Fibroblast of skin of scalp (primary cell): ENCODE data around the gene SEC24A. TPM values are rescaled to one million over a fixed set of nuclear protein-coding genes. Genes with fewer than 3 reads are reported as not detected.
"Not testable (repeated sequence)": the region's sequence is repeated elsewhere in the genome, so short reads cannot be mapped to it uniquely, and the experiment has no call there.

Experiments
- DNase-seq: peaks from one replicate; pipeline ENCODE4 v3.0.0-alpha.2; 2013
- polyA plus RNA-seq, 2 experiments: library from polyadenylated mRNA; unstranded; fragments of 120-200 nt; gene quantifications; one replicate each; pipeline ENCODE4 v1.2.1, GENCODE V29; 2013; ENCODE audit not compliant: insufficient read length in 2 of 2

SEC24A gene
- polyA plus RNA-seq (2013, experiment 1 of 2; ENCODE audit: insufficient read length): 35.0 TPM
- polyA plus RNA-seq (2013, experiment 2 of 2; ENCODE audit: insufficient read length): 39.6 TPM

- peak; percentile 92 for DNase-seq
Measured at GRCh38 chr5:134648425-134649162, at the start of gene SEC24A. Gene SEC24A, plus strand, starts transcription at chr5:134648785. Its CDS starts 292 bp downstream, at chr5:134649077.

DNA sequence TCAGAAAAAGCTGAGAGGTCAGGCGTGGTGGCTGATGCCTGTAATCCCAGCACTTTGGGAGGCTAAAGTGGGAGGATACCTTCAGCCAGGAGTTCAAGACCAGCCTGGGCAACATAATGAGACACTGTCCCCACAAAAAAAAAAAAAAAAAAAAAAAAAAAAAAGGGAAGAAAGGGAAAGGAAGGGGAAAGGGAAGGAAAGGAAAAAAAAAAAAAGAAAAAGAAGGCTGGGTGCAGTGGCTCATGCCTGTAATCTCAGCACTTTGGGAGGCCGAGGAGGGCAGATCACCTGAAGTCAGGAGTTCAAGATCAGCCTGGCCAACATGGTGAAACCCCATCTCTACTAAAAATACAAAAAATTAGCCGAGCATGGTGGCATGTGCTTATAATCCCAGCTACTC is 48.8 kb upstream of the SEC24A start:
- DNase-seq: not testable (repeated sequence)

GRCh38 chr5:134600600-134600999 is 48.0 kb upstream of the SEC24A start:
- peak; percentile 56 for DNase-seq

- DNase-seq: peak; percentile 55
Measured at GRCh38 chr5:134603059-134603458, 45.5 kb upstream of the SEC24A start.

DNA sequence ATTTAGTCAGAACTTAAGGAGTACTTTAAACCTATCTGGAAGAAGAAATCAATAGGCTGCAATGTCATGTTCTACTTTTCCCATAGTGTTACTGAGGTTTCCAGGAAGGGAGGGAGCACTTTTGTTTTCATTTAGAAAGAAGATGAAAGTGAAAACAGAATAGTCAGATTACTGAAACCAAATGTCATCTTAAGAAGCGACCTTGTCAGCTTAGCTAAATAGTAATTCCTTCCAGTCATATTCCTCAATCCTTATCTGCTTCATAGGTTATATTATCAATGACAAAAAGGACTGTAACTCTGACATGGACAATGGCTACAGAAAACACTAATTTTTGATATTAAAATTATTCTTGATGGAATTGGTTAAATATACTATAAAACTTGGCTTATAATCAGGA is 43.7 kb upstream of the SEC24A start:
- DNase-seq: no peak

DNA sequence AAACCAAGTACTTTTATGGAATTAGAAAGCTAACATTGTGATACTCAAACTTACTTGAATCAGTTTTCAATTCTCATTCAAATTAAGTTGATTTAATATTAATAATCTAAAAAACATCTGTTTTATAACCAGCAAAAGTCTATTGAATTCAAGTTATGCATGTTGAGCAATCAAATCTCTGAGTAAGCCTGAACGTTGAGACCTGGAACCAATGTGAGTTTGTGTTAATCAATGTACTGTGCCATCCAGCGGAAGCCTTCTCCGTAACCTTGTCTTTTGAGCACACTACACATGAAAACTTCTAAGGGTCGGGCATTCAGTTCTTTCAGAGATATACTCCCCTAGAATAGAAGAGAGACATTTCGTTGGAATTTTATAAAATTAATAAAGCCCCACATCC is 41.9 kb upstream of the SEC24A start:
- no peak for DNase-seq

GRCh38 chr5:134608555-134608954 is 40.0 kb upstream of the SEC24A start:
- DNase-seq: no peak

DNA sequence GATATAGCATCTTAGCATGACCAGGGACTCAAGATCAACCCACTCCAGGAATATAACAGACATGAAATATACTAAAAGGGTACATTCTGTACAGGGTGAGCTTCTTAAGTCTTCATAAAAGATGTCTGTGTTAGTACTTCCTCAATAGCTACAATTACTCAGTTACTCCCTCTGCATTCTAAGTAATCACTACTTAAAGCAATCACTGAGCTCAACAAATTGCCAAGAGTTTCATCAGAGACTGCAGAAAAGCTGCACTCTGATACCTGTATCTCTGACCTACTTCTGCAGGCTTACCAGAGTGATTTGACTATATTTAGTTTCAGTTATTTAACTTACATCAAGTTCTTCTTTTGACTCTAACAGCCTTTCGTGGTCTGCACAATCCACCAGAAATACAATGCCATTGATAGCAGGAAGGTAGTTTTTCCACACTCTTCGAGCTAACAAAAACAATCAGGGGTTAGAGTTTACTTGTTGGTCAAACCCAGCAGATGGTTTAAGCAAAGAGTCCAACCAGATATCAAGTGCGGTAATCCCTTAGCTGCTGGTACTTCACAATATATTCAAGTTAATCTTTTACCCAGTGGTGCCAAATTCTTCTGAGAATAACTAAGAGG is 39.2 kb upstream of the SEC24A start:
- no peak for DNase-seq

DNA sequence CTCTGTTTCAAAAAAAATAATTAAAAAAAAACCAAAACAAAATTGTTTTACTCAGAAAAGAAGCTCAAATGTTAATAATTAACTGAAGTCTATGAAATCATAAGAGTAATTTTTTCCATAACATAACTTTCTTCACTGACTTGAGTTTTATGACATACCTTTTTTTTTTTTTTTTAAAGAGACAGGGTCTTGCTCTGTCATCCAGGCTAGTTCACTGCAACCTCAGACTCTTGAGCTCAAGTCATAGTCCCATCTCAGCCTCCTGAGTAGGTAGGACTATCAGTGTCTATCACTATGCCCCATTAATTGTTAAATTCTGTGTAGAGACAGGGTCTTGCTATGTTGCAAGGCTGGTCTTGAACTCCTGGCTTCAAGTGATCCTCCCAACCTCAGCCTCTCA is 37.9 kb upstream of the SEC24A start:
- DNase-seq: no peak

GRCh38 chr5:134611515-134611914 is 37.1 kb upstream of the SEC24A start:
- DNase-seq: no peak

DNA sequence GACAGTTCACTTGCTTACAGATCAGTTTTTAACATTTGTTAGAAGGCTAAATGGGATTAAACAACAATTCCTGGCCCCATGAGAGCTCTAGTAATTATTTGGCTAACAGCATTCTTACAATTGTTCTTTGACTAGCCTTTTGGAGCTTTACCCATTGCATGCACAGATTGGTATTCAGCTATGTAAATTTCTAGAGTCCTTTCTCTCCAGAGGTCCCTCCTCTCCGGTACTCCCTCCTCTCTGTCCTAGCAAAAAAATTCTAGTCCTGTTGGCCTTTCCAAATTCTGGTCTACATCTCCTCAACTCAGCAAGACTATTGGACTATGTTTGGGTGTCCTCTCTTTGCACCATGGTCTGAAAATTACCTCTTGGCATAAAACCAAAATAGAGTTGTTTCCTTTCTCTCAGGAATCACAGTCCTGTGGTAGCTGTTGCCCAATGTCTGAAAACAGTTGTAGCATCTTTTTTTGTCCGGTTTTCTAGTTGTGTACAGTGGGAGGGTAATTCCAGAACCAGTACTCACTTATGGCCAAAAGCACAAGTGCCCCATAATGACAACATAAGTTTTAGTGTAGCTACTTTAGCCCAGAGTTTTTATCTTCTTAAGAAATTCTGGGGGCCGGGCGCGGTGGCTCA is 34.0 kb upstream of the SEC24A start:
- DNase-seq: no peak

DNA sequence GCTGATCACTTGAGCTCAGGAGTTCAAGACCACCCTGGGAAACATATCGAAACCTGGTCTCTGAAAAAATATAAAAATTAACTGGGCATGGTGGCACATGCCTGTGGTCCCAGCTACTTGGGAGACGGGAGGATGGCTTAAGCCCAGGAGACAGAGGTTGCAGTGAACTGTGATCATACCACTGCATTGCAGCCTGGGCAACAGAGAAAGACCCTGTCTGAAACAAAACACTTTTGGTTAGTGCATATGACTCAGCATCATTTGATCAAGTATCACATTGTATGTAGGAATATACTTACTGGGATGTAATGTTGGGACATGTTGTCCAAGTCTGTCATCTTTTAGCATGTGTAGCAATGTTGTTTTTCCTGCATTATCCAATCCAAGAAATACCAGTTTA is 28.0 kb upstream of the SEC24A start:
- DNase-seq: no peak

DNA sequence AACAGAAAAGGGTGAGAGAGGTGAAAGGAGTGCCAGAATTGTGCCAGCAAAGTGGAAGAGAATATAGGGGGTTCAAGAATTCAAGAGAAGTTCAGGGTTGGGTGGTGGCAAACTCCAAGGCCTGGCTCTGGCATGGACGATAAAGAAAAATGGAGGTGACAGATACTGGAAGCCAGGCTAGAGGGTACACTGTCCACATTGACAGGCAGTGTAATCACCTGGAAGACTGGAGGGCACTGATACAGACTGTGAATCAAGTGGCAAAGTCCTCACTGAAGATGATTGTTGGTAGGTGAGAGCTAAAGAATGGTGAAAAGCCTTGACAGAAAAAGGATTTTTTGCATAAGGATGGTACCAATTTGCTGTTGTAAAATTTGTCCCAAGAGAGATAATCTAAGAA is 23.0 kb upstream of the SEC24A start:
- DNase-seq: no peak

DNA sequence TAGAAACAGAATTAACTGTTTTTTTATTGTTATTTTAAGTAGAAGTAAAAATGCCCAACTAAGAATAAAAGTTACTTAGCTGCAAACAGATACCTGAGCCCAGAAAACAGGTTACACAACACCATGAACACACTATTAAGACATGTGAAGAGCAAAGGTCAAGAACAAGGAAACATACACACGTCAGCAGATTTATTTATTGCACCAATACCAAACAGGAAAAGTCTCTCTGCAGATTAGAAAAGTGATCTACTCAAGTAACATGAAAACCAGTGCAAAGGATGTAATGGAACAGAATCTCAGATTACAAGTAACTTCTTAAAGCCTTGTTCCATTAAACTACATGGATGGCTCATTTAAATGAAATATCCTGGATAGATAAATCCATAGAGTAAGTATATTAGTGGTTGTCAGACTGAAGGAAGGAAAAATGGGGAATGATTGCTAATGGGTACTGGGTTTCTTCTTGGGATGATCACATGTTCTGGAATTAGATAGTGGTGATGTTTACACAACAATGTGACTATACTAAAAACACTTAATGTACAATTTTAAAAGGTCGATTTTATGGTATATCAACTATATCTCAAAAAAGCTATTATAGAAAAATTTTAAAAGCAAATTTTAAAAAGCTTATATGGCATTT is 22.1 kb upstream of the SEC24A start:
- DNase-seq: no peak

DNA sequence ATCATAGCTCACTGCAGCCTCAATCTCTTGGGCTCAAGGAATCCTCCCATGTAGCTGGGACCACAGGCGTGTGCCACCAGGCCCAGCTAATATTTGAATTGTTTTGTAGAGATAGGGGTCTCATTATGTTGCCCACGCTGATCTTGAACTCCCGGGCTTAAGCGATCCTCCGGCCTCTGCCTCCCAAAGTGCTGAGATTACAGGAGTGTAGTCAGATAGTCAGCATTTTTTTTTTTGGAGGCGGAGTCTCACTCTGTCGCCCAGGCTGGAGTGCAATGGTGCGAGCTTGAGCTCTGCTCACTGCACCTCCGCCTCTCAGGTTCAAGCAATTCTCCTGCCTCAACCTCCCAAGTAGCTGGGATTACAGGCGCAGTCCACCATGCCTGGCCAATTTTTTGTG is 14.4 kb upstream of the SEC24A start:
- DNase-seq: no peak

DNA sequence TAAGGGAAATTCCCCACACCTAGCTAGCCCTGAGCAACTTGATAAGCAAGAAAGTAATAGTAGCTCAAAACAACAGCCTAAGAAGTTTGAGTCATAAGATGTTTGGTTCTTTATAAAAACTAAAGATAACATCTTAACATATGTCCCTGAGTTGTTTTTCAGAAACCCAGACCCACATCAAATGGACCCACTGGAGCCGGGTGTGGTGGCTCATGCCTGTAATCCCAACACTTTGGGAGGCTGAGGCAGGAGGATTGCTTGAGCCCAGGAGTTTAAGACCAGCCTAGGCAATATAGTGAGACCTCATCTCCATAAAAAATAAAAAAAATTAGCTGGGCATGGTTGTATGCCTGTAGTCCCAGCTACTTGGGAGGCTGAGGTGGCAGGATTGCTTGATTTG is 13.2 kb upstream of the SEC24A start:
- not testable (repeated sequence) for DNase-seq

- DNase-seq: no peak
Measured at GRCh38 chr5:134637116-134637721, 11.4 kb upstream of the SEC24A start.

GRCh38 chr5:134638760-134639201 is 9.8 kb upstream of the SEC24A start:
- DNase-seq: no peak

DNA sequence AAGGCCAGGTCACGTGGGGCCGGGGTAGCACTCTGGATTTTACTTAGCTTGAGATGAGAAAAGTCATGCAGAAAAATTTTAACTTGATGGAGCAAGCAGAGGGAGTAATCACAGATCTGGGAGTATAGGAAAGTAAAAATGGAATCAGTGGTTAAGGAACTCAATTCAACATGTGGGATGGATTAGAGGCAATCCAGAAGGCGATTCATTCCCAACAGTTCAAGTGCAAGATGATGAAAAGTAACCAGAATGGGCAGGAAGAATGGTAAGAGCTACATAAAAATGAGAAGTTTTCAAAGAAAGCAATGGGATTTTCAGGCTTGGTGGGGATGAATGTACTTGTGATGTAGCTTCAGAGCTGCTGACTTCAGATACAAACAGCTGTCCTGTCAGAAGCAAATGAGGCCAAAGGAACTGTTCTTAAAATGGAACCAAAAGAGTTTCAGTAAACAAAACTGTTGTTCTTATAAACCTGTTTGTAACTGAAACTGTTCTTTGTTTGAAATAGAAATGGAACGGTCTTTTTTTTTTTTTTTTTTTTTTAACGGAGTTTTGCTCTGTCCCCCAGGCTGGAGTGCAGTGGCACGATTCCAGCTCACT is 5.6 kb upstream of the SEC24A start:
- no peak for DNase-seq

DNA sequence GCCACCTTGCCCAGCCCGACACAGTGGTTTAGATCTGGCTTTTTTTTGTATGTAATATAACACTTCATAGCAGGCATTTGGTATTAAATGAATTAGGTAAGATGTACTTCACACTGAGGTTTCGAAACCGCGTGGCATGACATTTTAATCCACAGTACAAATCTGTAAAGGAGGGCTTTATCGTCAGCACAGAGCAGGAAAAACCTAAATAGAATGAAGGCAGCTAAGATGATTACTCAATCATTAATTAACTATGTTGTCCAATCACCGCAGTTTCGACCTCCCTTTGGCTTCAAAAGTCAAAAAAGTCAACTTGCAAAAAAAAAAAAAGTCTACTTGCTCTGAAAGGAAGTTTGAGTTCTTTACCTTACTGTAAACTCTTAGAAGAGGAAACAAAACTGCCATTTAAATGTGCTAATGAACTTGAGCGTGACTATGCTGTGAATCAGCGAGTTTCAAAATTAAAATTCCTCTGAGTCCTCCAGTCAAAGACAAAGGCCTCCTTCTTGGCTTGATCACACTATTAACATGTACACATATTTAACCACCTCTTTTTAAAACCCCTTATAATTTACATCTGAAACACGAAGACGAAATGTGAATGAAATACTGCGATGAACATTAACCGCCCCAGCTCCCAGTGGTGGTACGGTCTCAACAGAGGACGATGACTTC is 698 bp upstream of the SEC24A start:
- DNase-seq: peak; percentile 67

- no peak for DNase-seq
Measured at GRCh38 chr5:134649163-134649835, 714 bp downstream of the SEC24A start.
